ENCODE measurements around the gene OR5H15.
"Not testable (repeated sequence)": the region's sequence is repeated elsewhere in the genome, so short reads cannot be mapped to it uniquely, and the experiment has no call there.

The OR5H15 gene

GRCh38 chr3:98166396-98166795 lies at the start of gene OR5H15:
OR5H15 (plus strand) TSS chr3:98166696; CDS start chr3:98168700, 2,004 bp downstream.
- DNase-seq, result no peak

GRCh38 chr3:98130421-98130820 lies 36.1 kb upstream of the OR5H15 start, which contains the start of gene OR5H1:
OR5H1 (plus strand) TSS chr3:98130721; CDS start chr3:98132698, 1,977 bp downstream.
- DNase-seq, result no peak

- DNase-seq, result no peak
Measured at GRCh38 chr3:98136631-98137030, 29.9 kb upstream of the OR5H15 start.

GRCh38 chr3:98137826-98138557 lies 28.5 kb upstream of the OR5H15 start:
- not testable (repeated sequence) for DNase-seq

GRCh38 chr3:98140531-98140930 lies 26.0 kb upstream of the OR5H15 start:
- no peak for DNase-seq

- DNase-seq, result no peak
Measured at GRCh38 chr3:98147179-98147578, 19.3 kb upstream of the OR5H15 start, which contains the start of gene OR5H14. OR5H14 (plus strand) TSS chr3:98147479; CDS start chr3:98149386, 1,907 bp downstream.

- no peak for DNase-seq
Measured at GRCh38 chr3:98148751-98149150, 17.7 kb upstream of the OR5H15 start.

- DNase-seq, result not testable (repeated sequence)
Measured at GRCh38 chr3:98149456-98149855, 17.0 kb upstream of the OR5H15 start.

- DNase-seq, result no peak
Measured at GRCh38 chr3:98151241-98151640, 15.3 kb upstream of the OR5H15 start.

- no peak for DNase-seq
Measured at GRCh38 chr3:98171071-98171470, 4.6 kb downstream of the OR5H15 start.

GRCh38 chr3:98172621-98173020 lies 6.1 kb downstream of the OR5H15 start:
- no peak for DNase-seq

- no peak for DNase-seq
Measured at GRCh38 chr3:98180319-98180890, 13.9 kb downstream of the OR5H15 start.

- DNase-seq, result no peak
Measured at GRCh38 chr3:98182196-98182595, 15.7 kb downstream of the OR5H15 start.

GRCh38 chr3:98185180-98185579 lies 18.7 kb downstream of the OR5H15 start:
- no peak for DNase-seq

GRCh38 chr3:98188545-98188944 lies 22.0 kb downstream of the OR5H15 start:
- no peak for DNase-seq

GRCh38 chr3:98190911-98191310 lies 24.4 kb downstream of the OR5H15 start:
- DNase-seq, result not testable (repeated sequence)

- DNase-seq, result not testable (repeated sequence)
Measured at GRCh38 chr3:98196293-98196692, 29.8 kb downstream of the OR5H15 start.

GRCh38 chr3:98199020-98199419 lies 32.5 kb downstream of the OR5H15 start:
- no peak for DNase-seq

- no peak for DNase-seq
Measured at GRCh38 chr3:98209244-98209643, 42.7 kb downstream of the OR5H15 start.

GRCh38 chr3:98213276-98213675 lies 46.8 kb downstream of the OR5H15 start:
- DNase-seq, result no peak

- DNase-seq, result no peak
Measured at GRCh38 chr3:98215051-98215450, 48.6 kb downstream of the OR5H15 start.

Measured in NCI-H2171 (cell line).